ENCODE measurements around the gene COL1A2. TPM values are rescaled to one million over a fixed set of nuclear protein-coding genes. Genes with fewer than 3 reads are reported as not detected.
A peak's percentile ranks its signal among the peaks of the same experiment; 100 is the strongest.

The COL1A2 gene
- total RNA-seq, 1 donor from 2014 or later, result 321 TPM

DNA sequence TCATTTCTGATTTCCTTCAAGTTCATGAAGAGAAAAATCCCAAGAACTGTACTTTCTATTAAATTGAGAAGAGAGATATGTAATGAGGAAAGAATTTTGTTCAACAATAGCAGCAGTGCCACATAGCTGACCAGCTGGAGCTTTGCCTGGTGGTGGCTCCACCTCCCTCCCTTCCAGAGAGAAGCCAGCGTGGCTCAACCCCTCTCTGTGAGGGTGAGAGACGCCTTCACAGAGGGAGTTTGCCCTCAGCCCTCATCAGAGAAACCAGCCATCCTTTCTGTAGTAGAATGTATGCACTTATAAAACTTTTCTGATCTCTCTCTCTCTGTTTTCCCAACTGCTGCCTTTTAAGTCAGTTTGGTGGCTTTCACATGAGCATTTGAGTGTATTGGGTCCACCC, 20.5 kb upstream of the COL1A2 start:
- Histone ChIP-seq H3K4me3 (peak overlapping the region; percentile 21), H3K27ac (peak overlapping the region; percentile 80), H3K9me3 (no peaks in the 10 kb centered on the region), H3K27me3 (no peaks in the 10 kb centered on the region), H3K36me3 (no peaks in the 10 kb centered on the region), H3K4me1 (peaks cover 7% of the 10 kb centered on the region)
- intact Hi-C loops (cut with DNase I), result no loop called here
- TF ChIP-seq, protein P1, sequence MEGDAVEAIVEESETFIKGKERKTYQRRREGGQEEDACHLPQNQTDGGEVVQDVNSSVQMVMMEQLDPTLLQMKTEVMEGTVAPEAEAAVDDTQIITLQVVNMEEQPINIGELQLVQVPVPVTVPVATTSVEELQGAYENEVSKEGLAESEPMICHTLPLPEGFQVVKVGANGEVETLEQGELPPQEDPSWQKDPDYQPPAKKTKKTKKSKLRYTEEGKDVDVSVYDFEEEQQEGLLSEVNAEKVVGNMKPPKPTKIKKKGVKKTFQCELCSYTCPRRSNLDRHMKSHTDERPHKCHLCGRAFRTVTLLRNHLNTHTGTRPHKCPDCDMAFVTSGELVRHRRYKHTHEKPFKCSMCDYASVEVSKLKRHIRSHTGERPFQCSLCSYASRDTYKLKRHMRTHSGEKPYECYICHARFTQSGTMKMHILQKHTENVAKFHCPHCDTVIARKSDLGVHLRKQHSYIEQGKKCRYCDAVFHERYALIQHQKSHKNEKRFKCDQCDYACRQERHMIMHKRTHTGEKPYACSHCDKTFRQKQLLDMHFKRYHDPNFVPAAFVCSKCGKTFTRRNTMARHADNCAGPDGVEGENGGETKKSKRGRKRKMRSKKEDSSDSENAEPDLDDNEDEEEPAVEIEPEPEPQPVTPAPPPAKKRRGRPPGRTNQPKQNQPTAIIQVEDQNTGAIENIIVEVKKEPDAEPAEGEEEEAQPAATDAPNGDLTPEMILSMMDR (IDR thresholded peaks at IDR 0.05), result no peak
- ATAC-seq, result peak; percentile 74
- DNase-seq, result peak; percentile 66

- intact Hi-C loops (cut with DNase I), result no loop called here
- H3K27ac ChIP-seq, result peak overlapping the region; percentile 80
These were observed 19.8 kb upstream of the COL1A2 start for GRCh38 chr7:94374721-94375566.

GRCh38 chr7:94375691-94376090, 19.0 kb upstream of the COL1A2 start:
- Histone ChIP-seq H3K4me3 (no peak overlapping the region), H3K27ac (peak overlapping the region; percentile 80), H3K27me3 (no peaks in the 10 kb centered on the region), H3K4me1 (peaks cover 7% of the 10 kb centered on the region), H3K9me3 (no peaks in the 10 kb centered on the region), H3K36me3 (no peaks in the 10 kb centered on the region)
- ATAC-seq, result peak; percentile 46
- DNase-seq, result no peak
- intact Hi-C loops (cut with DNase I), result no loop called here
- TF ChIP-seq, protein P1 (IDR thresholded peaks at IDR 0.05), result no peak

More at GRCh38 chr7:94374721-94375566, 19.8 kb upstream of the COL1A2 start:
- TF ChIP-seq, protein P1 (IDR thresholded peaks at IDR 0.05), result no peak
- peaks cover 7% of the 10 kb centered on the region for H3K4me1 ChIP-seq
- no peaks in the 10 kb centered on the region for H3K9me3 ChIP-seq
- H3K36me3 ChIP-seq, result no peaks in the 10 kb centered on the region
- peak overlapping the region; percentile 21 for H3K4me3 ChIP-seq
- peak; percentile 61 for ATAC-seq
- no peaks in the 10 kb centered on the region for H3K27me3 ChIP-seq
- no peak for DNase-seq

GRCh38 chr7:94376281-94376680, 18.4 kb upstream of the COL1A2 start:
- ATAC-seq (no peak), DNase-seq (no peak)
- Histone ChIP-seq H3K27me3 (no peaks in the 10 kb centered on the region), H3K27ac (peak overlapping the region; percentile 12), H3K36me3 (no peaks in the 10 kb centered on the region), H3K4me3 (no peak overlapping the region), H3K9me3 (no peaks in the 10 kb centered on the region), H3K4me1 (peaks cover 7% of the 10 kb centered on the region)
- TF ChIP-seq, protein P1 (IDR thresholded peaks at IDR 0.05), result no peak
- intact Hi-C loops (cut with DNase I), result no loop called here

DNA sequence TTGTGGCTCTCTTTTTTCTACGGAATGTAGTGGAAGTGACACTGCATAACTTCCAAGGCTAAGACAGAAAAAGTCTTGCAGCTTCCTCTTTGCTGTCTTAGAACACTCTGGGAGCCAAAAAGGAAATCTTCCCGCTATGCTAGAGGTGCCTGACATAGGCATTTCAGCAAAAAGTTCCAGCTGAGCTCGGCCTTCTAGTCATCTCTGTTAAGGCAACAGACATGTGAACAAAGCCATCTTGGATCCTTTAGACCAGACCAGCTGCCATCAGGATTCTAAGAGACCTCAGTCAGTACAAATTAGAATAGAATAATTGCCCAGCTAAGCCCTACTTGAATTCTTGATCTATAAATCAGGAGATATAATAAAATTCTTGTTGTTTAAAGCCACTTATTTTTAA, 16.3 kb upstream of the COL1A2 start:
- Histone ChIP-seq H3K4me3 (no peak overlapping the region), H3K9me3 (no peaks in the 10 kb centered on the region), H3K36me3 (no peaks in the 10 kb centered on the region), H3K4me1 (peaks cover 7% of the 10 kb centered on the region), H3K27me3 (no peaks in the 10 kb centered on the region), H3K27ac (no peak overlapping the region)
- TF ChIP-seq, protein P1 (IDR thresholded peaks at IDR 0.05), result no peak
- intact Hi-C loops (cut with DNase I), result no loop called here
- no peak for DNase-seq
- no peak for ATAC-seq
